Ramos (cell line): ENCODE data around the gene CCDC167.
"Not testable (repeated sequence)": the region's sequence is repeated elsewhere in the genome, so short reads cannot be mapped to it uniquely, and the experiment has no call there.

Experiments used
- in situ Hi-C: fragments of 300-500 bp; cut with MboI; formaldehyde crosslinking; loops from one replicate; pipeline ENCODE4 v1.14.3; 2022; ENCODE audit warnings: low sequenced_read_pairs; ENCODE audit not compliant: unreplicated experiment

Gene CCDC167

GRCh38 chr6:37512400-37513011, 12.8 kb upstream of the CCDC167 start:
- in situ Hi-C loops: no loop called here

GRCh38 chr6:37511910-37512399, 12.3 kb upstream of the CCDC167 start:
- in situ Hi-C loops: no loop called here

- in situ Hi-C loops: no loop called here
Measured at GRCh38 chr6:37511201-37511600, 11.5 kb upstream of the CCDC167 start.

- in situ Hi-C loops: no loop called here
Measured at GRCh38 chr6:37507690-37508421, 8.2 kb upstream of the CCDC167 start.

- in situ Hi-C loops: no loop called here
Measured at GRCh38 chr6:37507077-37507476, 7.4 kb upstream of the CCDC167 start.

GRCh38 chr6:37506479-37506878, 6.8 kb upstream of the CCDC167 start:
- in situ Hi-C loops: no loop called here

- in situ Hi-C loops: no loop called here
Measured at GRCh38 chr6:37504024-37504423, 4.3 kb upstream of the CCDC167 start.

GRCh38 chr6:37503309-37503965, 3.7 kb upstream of the CCDC167 start:
- in situ Hi-C loops: no loop called here

GRCh38 chr6:37502703-37503291, 3.1 kb upstream of the CCDC167 start:
- in situ Hi-C loops: no loop called here

- in situ Hi-C loops: no loop called here
Measured at GRCh38 chr6:37501632-37502491, 2.2 kb upstream of the CCDC167 start.

GRCh38 chr6:37500904-37501303, 1.2 kb upstream of the CCDC167 start:
- in situ Hi-C loops: not testable (repeated sequence)

- in situ Hi-C loops: no loop called here
Measured at GRCh38 chr6:37500294-37500608, 558 bp upstream of the CCDC167 start.

GRCh38 chr6:37496951-37497885, 2.5 kb downstream of the CCDC167 start:
- in situ Hi-C loops: no loop called here

GRCh38 chr6:37495244-37495934, 4.3 kb downstream of the CCDC167 start:
- in situ Hi-C loops: no loop called here

GRCh38 chr6:37493661-37493995, 6.1 kb downstream of the CCDC167 start:
- in situ Hi-C loops: no loop called here

- in situ Hi-C loops: no loop called here
Measured at GRCh38 chr6:37492991-37493660, 6.6 kb downstream of the CCDC167 start.

GRCh38 chr6:37492236-37492972, 7.3 kb downstream of the CCDC167 start:
- in situ Hi-C loops: no loop called here

GRCh38 chr6:37491830-37492208, 7.9 kb downstream of the CCDC167 start:
- in situ Hi-C loops: no loop called here
